ENCODE results near the gene TMCO2. TPM values are rescaled to one million over a fixed set of nuclear protein-coding genes. Genes with fewer than 3 reads are reported as not detected.

TMCO2 gene
- total and polyA plus RNA-seq, 10 of the 15 experiments (the other 5 are each of a cell fraction or from before 2014, with no cell fraction given), result not detected

- no peak for TF ChIP-seq ZNF687 (IDR thresholded peaks at IDR 0.05)
These were observed 17.6 kb downstream of the TMCO2 start (continued) for GRCh38 chr1:40265298-40265697.

- Histone ChIP-seq H3K79me2 (ENCODE audit: control insufficient read depth, insufficient read depth, low read length) (peaks cover 3% of the 10 kb centered on the region), H3K36me3 (ENCODE audit: control insufficient read depth in 2 of 2, insufficient read depth in 2 of 2, low read length in 1 of 2) (peaks cover 2 to 13% of the 10 kb centered on the region in 2 experiments), H3K4me1 (ENCODE audit: control insufficient read depth, insufficient read depth, low read length) (peaks cover 5% of the 10 kb centered on the region; the same call in 1 of the 2 replicates), H3K4me3 (no peak overlapping the region), H3K27me3 (replicated peaks in 1 of 2; ENCODE audit: control insufficient read depth in 2 of 2, insufficient read depth in 2 of 2, low read length in 1 of 2) (no peaks in the 10 kb centered on the region), H3K9ac (ENCODE audit: control insufficient read depth, insufficient read depth, low read length) (no peak overlapping the region), H3K9me3 (replicated peaks; ENCODE audit: control insufficient read depth, insufficient read depth, low read length) (no peaks in the 10 kb centered on the region), H4K20me1 (ENCODE audit: control insufficient read depth, insufficient read depth) (no peaks in the 10 kb centered on the region), H2AFZ (ENCODE audit: control insufficient read depth, low read depth, low read length) (no peak overlapping the region), H3K27ac (ENCODE audit: control insufficient read depth, insufficient read depth) (no peak overlapping the region), H3K4me2 (ENCODE audit: control insufficient read depth, insufficient read depth) (no peak overlapping the region)
- in situ Hi-C loops (cut with MboI), result no loop called here
- SMC1A ChIA-PET (ENCODE audit: uncharacterized antibody, unreplicated experiment), result interaction anchor here (0.9 to 2.0 kb wide), 5 partner anchors 9 to 265 kb away, joined by 3 to 8 read pairs (median 3); partner anchors contain the start of gene ZNF684
- no TSS peak for BruUV-seq (replicated peaks)
- intact Hi-C loops (cut with micrococcal nuclease; ENCODE audit: unreplicated experiment), result no loop called here
- RAD21 ChIA-PET (ENCODE audit: unreplicated experiment), result no interaction called here
- DNase-seq (ENCODE audit: low read depth, low spot score) (no peak), FAIRE-seq (no peak), ATAC-seq (no peak)
- POLR2A ChIA-PET, result no interaction called here
- CTCF ChIA-PET, result interaction anchor here (0.6 to 2.5 kb wide), 3 partner anchors 114 to 172 kb away, joined by 3 to 7 read pairs (median 3); no protein-coding TSS in a partner anchor
- TF ChIP-seq ATF7 (IDR thresholded peaks at IDR 0.05; ENCODE audit: low read depth) (peak; percentile 33; the same call in 1 of the 2 replicates), SREBF2 (IDR thresholded peaks at IDR 0.05; ENCODE audit: low read length) (no peak)
These were observed 18.2 kb downstream of the TMCO2 start for GRCh38 chr1:40265919-40266318.
